Lung (tissue), 16 donors: ENCODE results near the gene ZKSCAN8. TPM values are rescaled to one million over a fixed set of nuclear protein-coding genes. Genes with fewer than 3 reads are reported as not detected.
A peak's percentile ranks its signal among the peaks of the same experiment; 100 is the strongest.
"Not testable (repeated sequence)": the region's sequence is repeated elsewhere in the genome, so short reads cannot be mapped to it uniquely, and the experiment has no call there.

ENCODE experiments used
- ATAC-seq: fragments of 200-7000 bp; cut with Tn5 transposase; one replicate; pipeline ENCODE4 v1.9.1; 2020; ENCODE audit warnings: moderate number of reproducible peaks; ENCODE audit not compliant: insufficient read depth, low FRiP score
- DNase-seq, 3 donors: peaks; one replicate each; pipeline ENCODE4 v3.0.0-alpha.2; 2013 to 2017
- H3K27ac ChIP-seq, 2 donors: one replicate each; pipeline ENCODE4 v1.5.1; 2013; ENCODE audit warnings: mild to moderate bottlenecking in 2 of 2, moderate library complexity in 2 of 2, control low read depth in 1 of 2, inconsistent platforms in 1 of 2, low read depth in 1 of 2, low read length in 1 of 2
- H3K27me3 ChIP-seq, 3 donors: one replicate each; pipeline ENCODE4 v1.5.1; 2013; ENCODE audit warnings: low read length in 2 of 3; ENCODE audit not compliant: control insufficient read depth in 3 of 3, insufficient read depth in 3 of 3
- H3K36me3 ChIP-seq, 4 donors: one replicate each; pipeline ENCODE4 v1.5.1; 2013; ENCODE audit warnings: low read length in 4 of 4, mild to moderate bottlenecking in 1 of 4, moderate library complexity in 1 of 4; ENCODE audit not compliant: control insufficient read depth in 4 of 4, insufficient read depth in 4 of 4
- H3K4me1 ChIP-seq, 5 donors: one replicate each; pipeline ENCODE4 v1.5.1; 2013; ENCODE audit warnings: low read length in 5 of 5, mild to moderate bottlenecking in 2 of 5, moderate library complexity in 1 of 5; ENCODE audit not compliant: control insufficient read depth in 5 of 5, insufficient read depth in 5 of 5
- H3K4me3 ChIP-seq: one replicate; pipeline ENCODE4 v1.5.1; 2013; ENCODE audit warnings: mild to moderate bottlenecking, control low read depth, moderate library complexity
- H3K9ac ChIP-seq, 2 donors: one replicate each; pipeline ENCODE4 v1.5.1; 2013; ENCODE audit warnings: low read length in 2 of 2, control low read depth in 1 of 2; ENCODE audit not compliant: insufficient read depth in 1 of 2
- H3K9me3 ChIP-seq, 4 donors: one replicate each; pipeline ENCODE4 v1.5.1; 2013; ENCODE audit warnings: low read length in 3 of 4, mild to moderate bottlenecking in 1 of 4, moderate library complexity in 1 of 4; ENCODE audit not compliant: control insufficient read depth in 4 of 4, insufficient read depth in 3 of 4
- WGBS, 2 donors: extraction: QIAGEN DNeasy Blood & Tissue Kit; methylation state at CpG; one replicate each; pipeline ENCODE4 v1.1.7; 2013; 5-methylcytosine and 5-hydroxymethylcytosine counted together
- long read RNA-seq, 5 donors: transcript quantifications; one replicate each; lab custom pipeline, GENCODE V29; 2026
- polyA plus RNA-seq, 2 donors: library from polyadenylated mRNA; stranded (reverse); fragments of 200-250 nt; gene quantifications; one replicate each; pipeline ENCODE4 v1.2.1, GENCODE V29; 2013
- total RNA-seq, 2 donors: library from RNA; depleted of rRNA in 1 of 2; stranded (reverse); fragments of >200 nt in 1 of 2; gene quantifications; one replicate each; pipeline ENCODE4 v1.2.1, GENCODE V29; 2014 to 2021
- TF ChIP-seq, protein P1 (sequence below): IDR thresholded peaks from 2 replicates; pipeline ENCODE4 v1.5.1; 2012; ENCODE audit warnings: mild to moderate bottlenecking; ENCODE audit errors: control extremely low read depth, extremely low read depth
- donor health status: control.
- donor health status: control.
- donor health status: Bipolar disorder and iron deficiency.
- donor health status: healthy.
- donor health status: DM: yes; HTN: yes; CAD: no.

ZKSCAN8 gene
- 10 to 100 TPM; 13.6 to 40.5 TPM for total RNA-seq
- polyA plus RNA-seq: 1 to 10 TPM; 3.8 to 3.9 TPM
- long read RNA-seq, donor 1, full-length matches to known transcripts: 9 of 9 reads
- long read RNA-seq, donor 1, partial matches to known transcripts: 0 of 9 reads
- long read RNA-seq, donor 1, other reads (novel, unspliced or antisense): 0 of 9 reads
- long read RNA-seq, donor 2: 0 reads
- long read RNA-seq, donor 3, full-length matches to known transcripts: 5 of 5 reads
- long read RNA-seq, donor 3, partial matches to known transcripts: 0 of 5 reads
- long read RNA-seq, donor 3, other reads (novel, unspliced or antisense): 0 of 5 reads
- long read RNA-seq, donor 4, full-length matches to known transcripts: 2 of 2 reads
- long read RNA-seq, donor 4, partial matches to known transcripts: 0 of 2 reads
- long read RNA-seq, donor 4, other reads (novel, unspliced or antisense): 0 of 2 reads
- long read RNA-seq, donor 5, full-length matches to known transcripts: 4 of 4 reads
- long read RNA-seq, donor 5, partial matches to known transcripts: 0 of 4 reads
- long read RNA-seq, donor 5, other reads (novel, unspliced or antisense): 0 of 4 reads

DNA sequence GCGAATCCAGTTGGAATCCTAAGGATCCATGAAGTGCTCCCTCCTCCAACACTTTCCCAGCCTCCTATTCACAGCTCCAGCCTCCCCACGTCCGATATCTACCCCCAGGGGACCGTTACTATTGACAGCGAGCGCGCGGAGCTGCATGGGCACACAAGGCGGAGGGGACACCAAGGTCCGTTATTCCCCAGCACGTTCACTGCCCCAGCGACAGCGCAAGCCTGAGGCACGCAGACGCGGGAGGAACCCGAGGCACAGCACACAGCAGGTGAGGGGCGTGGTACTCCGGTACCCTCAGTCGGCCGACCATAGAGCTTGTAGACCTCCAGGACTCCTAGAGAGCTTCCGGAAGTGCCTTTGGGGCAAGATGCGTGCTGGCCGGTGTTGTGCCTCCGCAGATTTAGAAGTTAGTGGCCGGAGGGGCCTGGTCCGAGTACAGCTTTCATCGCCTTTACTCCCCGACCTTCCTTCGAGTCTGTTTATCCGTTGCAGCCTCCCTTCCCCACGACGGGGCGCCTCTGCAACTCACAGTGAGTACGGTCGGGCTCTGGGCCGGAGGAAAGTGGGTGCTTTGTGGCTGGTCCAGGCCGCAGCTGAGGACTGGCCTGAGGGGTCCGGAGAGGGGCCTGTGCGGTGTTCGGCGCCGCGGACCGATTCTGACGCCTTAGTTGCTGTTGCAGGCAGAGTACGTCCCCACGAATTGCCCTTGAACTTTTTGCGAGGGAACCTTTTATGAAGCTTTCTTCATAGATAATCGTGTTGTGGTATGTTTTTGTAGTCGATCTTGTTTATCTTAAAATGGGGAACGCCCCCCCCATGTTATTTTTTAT lies at the start of gene ZKSCAN8:
TSS of gene ZKSCAN8 (plus strand) at position 384 of the 830 bp plus-strand sequence. CDS start 6,525 bp downstream, outside the sequence.
- H3K9me3 ChIP-seq: no peaks in the 10 kb centered on the region
- DNase-seq: peak; percentile 85 to 93 (median 90)
- H3K27ac ChIP-seq: peak within 1 kb of the TSS; percentile 45 to 82
- peak within 1 kb of the TSS; percentile 95 for H3K4me3 ChIP-seq
- peak within 1 kb of the TSS; percentile 79 to 91 for H3K9ac ChIP-seq
- peaks cover 2 to 7% (median 3%) of the 10 kb centered on the region in 4 donors for H3K36me3 ChIP-seq
- H3K4me1 ChIP-seq: peaks cover 0 to 23% (median 10%) of the 10 kb centered on the region in 5 donors
- TF ChIP-seq, protein P1, sequence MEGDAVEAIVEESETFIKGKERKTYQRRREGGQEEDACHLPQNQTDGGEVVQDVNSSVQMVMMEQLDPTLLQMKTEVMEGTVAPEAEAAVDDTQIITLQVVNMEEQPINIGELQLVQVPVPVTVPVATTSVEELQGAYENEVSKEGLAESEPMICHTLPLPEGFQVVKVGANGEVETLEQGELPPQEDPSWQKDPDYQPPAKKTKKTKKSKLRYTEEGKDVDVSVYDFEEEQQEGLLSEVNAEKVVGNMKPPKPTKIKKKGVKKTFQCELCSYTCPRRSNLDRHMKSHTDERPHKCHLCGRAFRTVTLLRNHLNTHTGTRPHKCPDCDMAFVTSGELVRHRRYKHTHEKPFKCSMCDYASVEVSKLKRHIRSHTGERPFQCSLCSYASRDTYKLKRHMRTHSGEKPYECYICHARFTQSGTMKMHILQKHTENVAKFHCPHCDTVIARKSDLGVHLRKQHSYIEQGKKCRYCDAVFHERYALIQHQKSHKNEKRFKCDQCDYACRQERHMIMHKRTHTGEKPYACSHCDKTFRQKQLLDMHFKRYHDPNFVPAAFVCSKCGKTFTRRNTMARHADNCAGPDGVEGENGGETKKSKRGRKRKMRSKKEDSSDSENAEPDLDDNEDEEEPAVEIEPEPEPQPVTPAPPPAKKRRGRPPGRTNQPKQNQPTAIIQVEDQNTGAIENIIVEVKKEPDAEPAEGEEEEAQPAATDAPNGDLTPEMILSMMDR: no peak
- WGBS, 2 donors: 0 to 1% methylated on average over 52 of the region's 52 CpGs
- peak; percentile 88 for ATAC-seq
- no peaks in the 10 kb centered on the region for H3K27me3 ChIP-seq

DNA sequence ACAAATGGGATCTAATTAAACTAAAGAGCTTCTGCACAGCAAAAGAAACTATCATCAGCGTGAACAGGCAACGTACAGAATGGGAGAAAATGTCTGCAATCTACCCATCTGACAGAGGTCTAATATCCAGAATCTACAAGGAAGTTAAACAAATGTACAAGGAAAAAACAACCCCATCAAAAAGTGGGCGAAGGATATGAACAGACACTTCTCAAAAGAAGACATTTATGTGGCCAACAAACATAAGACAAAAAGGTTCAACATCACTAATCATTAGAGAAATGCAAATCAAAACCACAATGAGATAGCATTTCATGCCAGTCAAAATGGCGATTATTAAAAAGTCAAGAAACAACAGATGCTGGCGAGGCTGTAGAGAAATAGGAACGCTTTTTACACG lies 39.5 kb upstream of the ZKSCAN8 start:
- 85 to 88% methylated on average over 7 of the region's 7 CpGs for WGBS, 2 donors
- H3K36me3 ChIP-seq, ATAC-seq: not testable (repeated sequence)

DNA sequence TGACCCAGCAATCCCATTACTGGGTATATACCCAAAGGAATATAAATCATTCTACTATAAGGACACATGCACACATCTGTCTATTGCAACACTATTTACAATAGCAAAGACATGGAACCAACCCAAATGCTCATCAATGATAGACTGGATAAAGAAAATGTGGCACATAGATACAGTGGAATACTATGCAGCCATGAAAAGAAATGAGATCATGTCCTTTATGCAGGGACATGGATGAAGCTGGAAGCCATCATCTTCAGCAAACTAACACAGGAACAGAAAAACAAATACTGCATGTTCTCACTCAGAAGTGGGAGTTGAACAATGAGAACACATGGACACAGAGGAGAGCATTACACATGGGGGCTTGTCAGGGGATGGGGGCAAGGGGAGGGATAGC lies 39.0 kb upstream of the ZKSCAN8 start:
- not testable (repeated sequence) for H3K4me1 ChIP-seq, DNase-seq, H3K36me3 ChIP-seq, ATAC-seq, H3K9ac ChIP-seq, H3K27ac ChIP-seq, H3K4me3 ChIP-seq, H3K9me3 ChIP-seq, H3K27me3 ChIP-seq

More for the DNA sequence above, 39.5 kb upstream of the ZKSCAN8 start:
- H3K9me3 ChIP-seq, H3K27me3 ChIP-seq, H3K4me1 ChIP-seq, H3K4me3 ChIP-seq, H3K9ac ChIP-seq, DNase-seq, H3K27ac ChIP-seq: not testable (repeated sequence)

DNA sequence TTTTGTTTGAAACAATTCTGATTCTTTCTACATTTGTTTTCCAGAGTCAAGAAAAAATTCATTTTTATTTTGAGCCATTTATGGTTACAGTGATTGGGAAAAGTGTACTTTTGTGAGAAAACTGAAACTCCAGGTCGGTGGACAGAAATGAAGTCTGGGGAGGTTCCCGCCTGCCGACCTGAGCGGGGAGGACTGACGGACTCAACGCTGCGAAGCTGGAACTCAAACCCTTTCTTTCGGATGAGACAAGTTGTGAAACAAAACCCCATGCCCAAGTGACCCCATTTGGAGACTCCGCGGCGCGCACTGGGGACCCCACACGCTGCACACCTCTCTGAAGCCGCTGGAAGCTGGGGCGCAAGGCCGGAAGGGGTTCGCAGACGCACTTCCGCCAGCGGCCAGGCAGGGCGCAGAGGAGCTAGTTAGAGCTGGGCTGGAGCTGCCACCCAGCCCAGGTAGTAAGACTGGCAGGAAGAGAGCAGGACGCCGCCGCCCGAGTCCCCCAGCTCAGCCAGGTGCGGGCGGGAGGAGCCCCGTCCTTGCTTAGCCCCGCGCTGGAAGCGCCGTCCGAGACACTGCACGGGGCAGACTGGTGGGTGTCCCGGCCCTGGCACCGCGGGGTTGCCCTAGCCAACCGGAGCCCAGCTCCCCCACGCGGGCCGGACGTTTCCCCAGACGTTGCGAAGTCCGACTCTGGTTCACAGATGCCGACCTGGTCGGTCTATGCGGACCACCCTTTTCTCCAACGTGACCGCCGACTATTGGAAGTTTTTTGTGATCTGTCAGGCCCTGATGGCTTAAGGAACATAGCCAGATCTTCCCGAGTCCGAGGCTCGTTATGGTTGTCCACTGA lies 37.1 kb upstream of the ZKSCAN8 start:
- DNase-seq (peak; percentile 79 to 92 (median 87)), ATAC-seq (peak; percentile 99)
- peak overlapping the region; percentile 60 to 87 for H3K9ac ChIP-seq
- TF ChIP-seq, protein P1: peak; percentile 41
- H3K4me3 ChIP-seq: peak overlapping the region; percentile 78
- H3K9me3 ChIP-seq: peaks cover 0 to 2% (median 0%) of the 10 kb centered on the region in 4 donors
- no peaks in the 10 kb centered on the region for H3K27me3 ChIP-seq
- no peaks in the 10 kb centered on the region for H3K36me3 ChIP-seq
- H3K27ac ChIP-seq: peak overlapping the region; percentile 74 to 96
- WGBS, 2 donors: 0 to 1% methylated on average over 54 of the region's 54 CpGs
- H3K4me1 ChIP-seq: peaks cover 0 to 2% (median 0%) of the 10 kb centered on the region in 5 donors
